WTC11 (cell line): Measurements from ENCODE around the gene SLC23A2. TPM values are rescaled to one million over a fixed set of nuclear protein-coding genes. Genes with fewer than 3 reads are reported as not detected.

Experiments used
- ATAC-seq: fragments of 200-7000 bp; cut with Tn5 transposase; 2 replicates; pipeline ENCODE4 v1.10.0; 2021; ENCODE audit warnings: mild to moderate bottlenecking, moderate library complexity
- CTCF ChIA-PET: fragments of 300-600 bp; sonication (Branson Sonifier 250); formaldehyde crosslinking; loops from one replicate; lab custom pipeline; 2021; ENCODE audit warnings: antibody characterized with exemption; lab: Charles Lee
- POLR2A ChIA-PET: fragments of 350-600 bp; sonication (Branson Sonifier 250); formaldehyde crosslinking; loops from one replicate; lab custom pipeline; 2021; ENCODE audit warnings: antibody characterized with exemption; lab: Charles Lee
- DNase-seq: peaks from one replicate; pipeline ENCODE4 v3.0.0; 2021; ENCODE audit warnings: low spot score
- H3K27ac Mint-ChIP-seq: 2 replicates; pipeline ENCODE4 v1.8.0; 2021; ENCODE audit warnings: mixed read lengths
- H3K27me3 Mint-ChIP-seq: 2 replicates; pipeline ENCODE4 v1.8.0; 2021; ENCODE audit warnings: low read depth, mild to moderate bottlenecking, moderate library complexity, mixed read lengths
- H3K36me3 Mint-ChIP-seq: 2 replicates; pipeline ENCODE4 v1.8.0; 2021; ENCODE audit warnings: mixed read lengths
- H3K4me1 Mint-ChIP-seq: 2 replicates; pipeline ENCODE4 v1.8.0; 2022; ENCODE audit warnings: mixed read lengths
- H3K4me3 Mint-ChIP-seq: 2 replicates; pipeline ENCODE4 v1.8.0; 2021; ENCODE audit warnings: mild to moderate bottlenecking, moderate library complexity, mixed read lengths
- H3K9me3 Mint-ChIP-seq: 2 replicates; pipeline ENCODE4 v1.8.0; 2021; ENCODE audit warnings: mixed read lengths
- AFF4 ChIP-seq: sonication (generic); formaldehyde crosslinking; IDR thresholded peaks from 2 replicates; pipeline ENCODE4 v1.8.1; 2023; ENCODE audit warnings: mild to moderate bottlenecking, missing genetic modification reagents, borderline replicate concordance
- AR ChIP-seq: fragments of 250-450 bp; sonication (Bioruptor Pico); IDR thresholded peaks from 2 replicates; pipeline ENCODE4 v1.9.0; 2021; ENCODE audit warnings: mild to moderate bottlenecking
- ATF6 ChIP-seq: sonication (generic); formaldehyde crosslinking; IDR thresholded peaks from 2 replicates; pipeline ENCODE4 v1.8.1; 2023; ENCODE audit warnings: mild to moderate bottlenecking, missing genetic modification reagents
- ERG ChIP-seq: fragments of 250-450 bp; sonication (Bioruptor Pico); IDR thresholded peaks from 2 replicates; pipeline ENCODE4 v1.8.0; 2021; ENCODE audit warnings: mild to moderate bottlenecking
- IRF2 ChIP-seq: sonication (generic); formaldehyde crosslinking; IDR thresholded peaks from 2 replicates; pipeline ENCODE4 v1.8.0; 2022; ENCODE audit warnings: low read depth, missing genetic modification reagents, borderline replicate concordance
- MAX ChIP-seq: sonication (generic); formaldehyde crosslinking; IDR thresholded peaks from 2 replicates; pipeline ENCODE4 v1.8.0; 2022; ENCODE audit warnings: mild to moderate bottlenecking, missing genetic modification reagents
- MLX ChIP-seq: sonication (generic); formaldehyde crosslinking; IDR thresholded peaks from 2 replicates; pipeline ENCODE4 v1.8.1; 2023; ENCODE audit warnings: mild to moderate bottlenecking, missing genetic modification reagents, moderate library complexity
- NFATC4 ChIP-seq: fragments of 250-450 bp; sonication (Bioruptor Pico); IDR thresholded peaks from 2 replicates; pipeline ENCODE4 v1.9.0; 2021; ENCODE audit warnings: mild to moderate bottlenecking
- NR2C2 ChIP-seq: sonication (generic); formaldehyde crosslinking; IDR thresholded peaks from 2 replicates; pipeline ENCODE4 v1.8.0; 2022; ENCODE audit warnings: mild to moderate bottlenecking, missing genetic modification reagents
- RELA ChIP-seq: sonication (generic); formaldehyde crosslinking; IDR thresholded peaks from 2 replicates; pipeline ENCODE4 v1.8.1; 2022; ENCODE audit warnings: missing genetic modification reagents, mild to moderate bottlenecking, borderline replicate concordance
- STAT6 ChIP-seq: sonication (generic); formaldehyde crosslinking; conservative IDR thresholded peaks from 2 replicates; pipeline ENCODE4 v1.8.1; 2023; ENCODE audit warnings: mild to moderate bottlenecking, low read depth, missing genetic modification reagents, moderate library complexity
- TEAD1 ChIP-seq: sonication (generic); formaldehyde crosslinking; IDR thresholded peaks from 2 replicates; pipeline ENCODE4 v1.8.0; 2022; ENCODE audit warnings: mild to moderate bottlenecking, missing genetic modification reagents
- TP53 ChIP-seq: sonication (generic); formaldehyde crosslinking; IDR thresholded peaks from 2 replicates; pipeline ENCODE4 v1.8.1; 2023; ENCODE audit warnings: mild to moderate bottlenecking, missing genetic modification reagents
- ZBTB21 ChIP-seq: sonication (generic); formaldehyde crosslinking; IDR thresholded peaks from 2 replicates; pipeline ENCODE4 v1.8.1; 2023; ENCODE audit warnings: mild to moderate bottlenecking, missing genetic modification reagents, borderline replicate concordance
- ZMAT4 ChIP-seq: fragments of 250-450 bp; sonication (Bioruptor Pico); IDR thresholded peaks from 2 replicates; pipeline ENCODE4 v1.9.0; 2021; ENCODE audit warnings: mild to moderate bottlenecking
- ZNF138 ChIP-seq: sonication (generic); formaldehyde crosslinking; conservative IDR thresholded peaks from 2 replicates; pipeline ENCODE4 v1.8.1; 2022; ENCODE audit warnings: mild to moderate bottlenecking, moderate library complexity, missing genetic modification reagents
- ZNF219 ChIP-seq: sonication (generic); formaldehyde crosslinking; IDR thresholded peaks from 2 replicates; pipeline ENCODE4 v1.8.0; 2023; ENCODE audit warnings: missing genetic modification reagents, mild to moderate bottlenecking, borderline replicate concordance
- ZNF232 ChIP-seq: sonication (generic); formaldehyde crosslinking; IDR thresholded peaks from 2 replicates; pipeline ENCODE4 v1.8.0; 2022; ENCODE audit warnings: mild to moderate bottlenecking, missing genetic modification reagents
- total RNA-seq: library from RNA; stranded (reverse); gene quantifications from 3 replicates; pipeline ENCODE4 v1.2.3, GENCODE V29; 2021

The SLC23A2 gene
- total RNA-seq, 1 experiment from 2014 or later = 14.5 TPM

- TF ChIP-seq ZBTB21 (CRISPR knock-in tag) = no peak
- no peak for TF ChIP-seq TEAD1 (CRISPR knock-in tag)
- TF ChIP-seq NR2C2 (CRISPR knock-in tag) = no peak
- TF ChIP-seq ZNF138 = no peak
- no peak for TF ChIP-seq NFATC4
- no peak for TF ChIP-seq MAX (CRISPR knock-in tag)
- no peak for TF ChIP-seq AFF4 (CRISPR knock-in tag)
- TF ChIP-seq TP53 (CRISPR knock-in tag) = no peak
- no peak for TF ChIP-seq ZMAT4
- no peak for TF ChIP-seq AR (CRISPR knock-in tag)
- no peak for TF ChIP-seq ERG (CRISPR knock-in tag)
- no peak for TF ChIP-seq STAT6 (CRISPR knock-in tag)
- TF ChIP-seq IRF2 (CRISPR knock-in tag) = no peak
- no peak for TF ChIP-seq MLX (CRISPR knock-in tag)
- TF ChIP-seq RELA = no peak
- no peak for TF ChIP-seq ZNF219 (CRISPR knock-in tag)
- TF ChIP-seq ATF6 (CRISPR knock-in tag) = no peak
- no peak for TF ChIP-seq ZNF232
- peaks cover 2% of the 10 kb centered on the region; the same call in 1 of the 2 replicates for H3K36me3 Mint-ChIP-seq
- ATAC-seq (no peak), DNase-seq (no peak)
- POLR2A ChIA-PET = no interaction called here
- H3K27me3 Mint-ChIP-seq = no peaks in the 10 kb centered on the region
- CTCF ChIA-PET = interaction anchor here (0.6 to 1.1 kb wide), 2 partner anchors 173 to 190 kb away, joined by 3 to 4 read pairs; no protein-coding TSS in a partner anchor
- no peak overlapping the region for H3K27ac Mint-ChIP-seq
- peaks cover 25% of the 10 kb centered on the region for H3K4me1 Mint-ChIP-seq
- no peak overlapping the region for H3K4me3 Mint-ChIP-seq
- H3K9me3 Mint-ChIP-seq = no peaks in the 10 kb centered on the region
These were observed 71.5 kb downstream of the SLC23A2 start for GRCh38 chr20:4929686-4930397.
